HEK293T (cell line): ENCODE data around the gene NXPH2.
A peak's percentile ranks its signal among the peaks of the same experiment; 100 is the strongest.

Experiments used
- CTCF ChIA-PET: fragments of 350-600 bp; formaldehyde crosslinking; extraction: SDS; loops from one replicate; lab custom pipeline; 2021; ENCODE audit warnings: antibody characterized with exemption, inconsistent platforms; lab: Yijun Ruan, JAX
- POLR2A ChIA-PET: fragments of 350-600 bp; formaldehyde crosslinking; extraction: SDS; loops from one replicate; lab custom pipeline; 2020; ENCODE audit warnings: antibody characterized with exemption, inconsistent platforms; lab: Yijun Ruan, JAX
- DNase-seq: peaks from one replicate; pipeline ENCODE4 v3.0.0; 2012; ENCODE audit warnings: mixed read lengths; ENCODE audit errors: extremely low spot score
- ARNT ChIP-seq: fragments of 450-650 bp; IDR thresholded peaks from 2 replicates; pipeline ENCODE4 v1.6.1; 2017; ENCODE audit warnings: mild to moderate bottlenecking
- BHLHE40 ChIP-seq: fragments of 450-650 bp; IDR thresholded peaks from 2 replicates; pipeline ENCODE4 v1.6.1; 2016; ENCODE audit warnings: mild to moderate bottlenecking, moderate library complexity, borderline replicate concordance
- CTBP1 ChIP-seq: fragments of 450-650 bp; IDR thresholded peaks from 2 replicates; pipeline ENCODE4 v1.6.1; 2016; ENCODE audit warnings: borderline replicate concordance
- ELF4 ChIP-seq: fragments of 450-650 bp; IDR thresholded peaks from 2 replicates; pipeline ENCODE4 v1.6.1; 2017; ENCODE audit warnings: antibody characterized with exemption
- FOXA1 ChIP-seq: fragments of 450-650 bp; IDR thresholded peaks from 2 replicates; pipeline ENCODE4 v1.6.1; 2016; ENCODE audit warnings: mild to moderate bottlenecking
- FOXK2 ChIP-seq: fragments of 450-650 bp; IDR thresholded peaks from 2 replicates; pipeline ENCODE4 v1.6.1; 2016; ENCODE audit warnings: mild to moderate bottlenecking
- FOXM1 ChIP-seq: fragments of 450-650 bp; IDR thresholded peaks from 2 replicates; pipeline ENCODE4 v1.6.1; 2017; ENCODE audit warnings: mild to moderate bottlenecking, borderline replicate concordance
- HDGF ChIP-seq: fragments of 450-650 bp; IDR thresholded peaks from 2 replicates; pipeline ENCODE4 v1.6.1; 2017; ENCODE audit warnings: antibody characterized with exemption, borderline replicate concordance
- L3MBTL2 ChIP-seq: fragments of 450-650 bp; conservative IDR thresholded peaks from 2 replicates; pipeline ENCODE4 v1.6.1; 2016; ENCODE audit warnings: mild to moderate bottlenecking
- LEF1 ChIP-seq: fragments of 450-650 bp; IDR thresholded peaks from 2 replicates; pipeline ENCODE4 v1.6.1; 2017; ENCODE audit warnings: mild to moderate bottlenecking, borderline replicate concordance
- NFRKB ChIP-seq: fragments of 450-650 bp; IDR thresholded peaks from 2 replicates; pipeline ENCODE4 v1.6.1; 2016; ENCODE audit warnings: mild to moderate bottlenecking, moderate library complexity
- PKNOX1 ChIP-seq: fragments of 450-650 bp; IDR thresholded peaks from 2 replicates; pipeline ENCODE4 v1.6.1; 2016
- SP1 ChIP-seq: fragments of 450-650 bp; IDR thresholded peaks from 2 replicates; pipeline ENCODE4 v1.6.1; 2017
- SUZ12 ChIP-seq: fragments of 450-650 bp; IDR thresholded peaks from 2 replicates; pipeline ENCODE4 v1.6.1; 2016; ENCODE audit warnings: mild to moderate bottlenecking
- TARDBP ChIP-seq: fragments of 450-650 bp; IDR thresholded peaks from 2 replicates; pipeline ENCODE4 v1.6.1; 2016
- ZNF384 ChIP-seq: fragments of 450-650 bp; IDR thresholded peaks from 2 replicates; pipeline ENCODE4 v1.6.1; 2016

NXPH2 gene

GRCh38 chr2:138779781-138780445 lies at the start of gene NXPH2:
Gene NXPH2, minus strand, starts transcription at chr2:138780390. Its CDS starts 149 bp downstream, at chr2:138780241.
- TF ChIP-seq ELF4 (no peak), BHLHE40 (no peak), L3MBTL2 (peak; percentile 85), ZNF384 (no peak), TARDBP (no peak), SP1 (no peak), LEF1 (no peak), FOXK2 (no peak)
- CTCF ChIA-PET = no interaction called here

GRCh38 chr2:138829326-138829919 lies 49.2 kb upstream of the NXPH2 start:
- POLR2A ChIA-PET = no interaction called here
- CTCF ChIA-PET = interaction anchor here (0.6 to 1.7 kb wide), 4 partner anchors 14 to 941 kb away, joined by 3 to 4 read pairs (median 4); no protein-coding TSS in a partner anchor
- peak; percentile 62 for DNase-seq
- TF ChIP-seq ZNF384 (no peak), ELF4 (no peak), ARNT (no peak), PKNOX1 (no peak), SP1 (no peak), HDGF (no peak), NFRKB (no peak), SUZ12 (no peak), FOXA1 (no peak), LEF1 (no peak), L3MBTL2 (no peak), BHLHE40 (no peak), FOXK2 (no peak), FOXM1 (no peak)

More at GRCh38 chr2:138779781-138780445, at the start of gene NXPH2:
- POLR2A ChIA-PET = interaction anchor here (0.9 kb wide), 1 partner anchor 279 kb away, joined by 4 read pairs; no protein-coding TSS in a partner anchor
- peak; percentile 19 for DNase-seq

GRCh38 chr2:138827426-138828054 lies 47.4 kb upstream of the NXPH2 start:
- peak; percentile 46 for DNase-seq
- ChIA-PET CTCF (interaction anchor here (0.6 to 2.6 kb wide), 10 partner anchors 12 to 965 kb away, joined by 3 to 17 read pairs (median 6); no protein-coding TSS in a partner anchor), POLR2A (no interaction called here)
- TF ChIP-seq FOXA1 (no peak), SP1 (no peak), TARDBP (no peak), BHLHE40 (no peak)

GRCh38 chr2:138823666-138824065 lies 43.5 kb upstream of the NXPH2 start:
- TF ChIP-seq BHLHE40 (no peak), NFRKB (no peak), ELF4 (no peak), FOXM1 (no peak), L3MBTL2 (no peak), CTBP1 (no peak), TARDBP (no peak), PKNOX1 (no peak), ARNT (no peak), ZNF384 (no peak), SUZ12 (no peak), FOXA1 (no peak), SP1 (no peak), HDGF (no peak), FOXK2 (no peak), LEF1 (no peak)
- ChIA-PET POLR2A (no interaction called here), CTCF (no interaction called here)
- DNase-seq = no peak

- TF ChIP-seq L3MBTL2 (no peak), BHLHE40 (no peak), SP1 (no peak), FOXA1 (no peak), LEF1 (no peak), SUZ12 (no peak), PKNOX1 (no peak), NFRKB (no peak), CTBP1 (no peak), TARDBP (no peak), ARNT (no peak), ZNF384 (no peak)
- ChIA-PET CTCF (no interaction called here), POLR2A (no interaction called here)
- no peak for DNase-seq
Measured at GRCh38 chr2:138819964-138820363, 39.8 kb upstream of the NXPH2 start.

- TF ChIP-seq FOXM1 (no peak), CTBP1 (no peak), ZNF384 (no peak)
- no peak for DNase-seq
- POLR2A ChIA-PET = no interaction called here
- CTCF ChIA-PET = no interaction called here
Measured at GRCh38 chr2:138818556-138818955, 38.4 kb upstream of the NXPH2 start.
